HCT116 (cell line): ENCODE measurements around the gene GPX2. TPM values are rescaled to one million over a fixed set of nuclear protein-coding genes. Genes with fewer than 3 reads are reported as not detected.

Experiments
- ATAC-seq: fragments of 200-7000 bp; cut with Tn5 transposase; 2 replicates; pipeline ENCODE4 v1.9.1; 2020; ENCODE audit warnings: mild to moderate bottlenecking, moderate library complexity
- BruUV-seq: library from RNA; stranded (reverse); fragments of 400-500 nt; replicated peaks from 2 replicates; lab custom pipeline; 2021; lab: Mats Ljungman, UMichigan
- CTCF ChIA-PET: fragments of 300-600 bp; sonication (Branson Sonifier 250); formaldehyde crosslinking; loops from one replicate; lab custom pipeline; 2021; ENCODE audit warnings: antibody characterized with exemption; lab: Charles Lee
- POLR2A ChIA-PET: fragments of 300-600, 350-600 bp; sonication (Branson Sonifier 250); formaldehyde crosslinking; loops from one replicate; lab custom pipeline; 2021; ENCODE audit warnings: antibody characterized with exemption; lab: Charles Lee
- RAD21 ChIA-PET, 2 experiments: fragments of 300-600 bp; sonication (Branson Sonifier 250); formaldehyde crosslinking; loops; one replicate each; lab custom pipeline; 2023; ENCODE audit warnings: low total read pairs in 2 of 2; ENCODE audit not compliant: uncharacterized antibody in 2 of 2, unreplicated experiment in 2 of 2, low non-redundant PET in 1 of 2; lab: Charles Lee
- DNase-seq: peaks from one replicate; pipeline ENCODE4 v3.0.0-alpha.2; 2010; ENCODE audit warnings: low read depth, low spot score
- H2AFZ ChIP-seq: fragments of 200-600 bp; shearing (Covaris generic), sonication (generic); 2 replicates; pipeline ENCODE4 v1.6.1; 2017; ENCODE audit warnings: low read depth, mixed run types, mixed read lengths, antibody characterized with exemption, low read length; ENCODE audit not compliant: poor library complexity, severe bottlenecking
- H3K27ac ChIP-seq: 2 replicates; pipeline ENCODE4 v1.5.1; 2012; ENCODE audit warnings: low read depth, low read length
- H3K27me3 ChIP-seq: fragments of 200-600 bp; sonication (generic); 2 replicates; pipeline ENCODE4 v1.6.1; 2016; ENCODE audit warnings: mixed run types, low read length, mixed read lengths; ENCODE audit not compliant: insufficient read depth
- H3K36me3 ChIP-seq, 2 experiments: fragments of 200-500 bp in 1 of 2; fragments of 200-600 bp in 1 of 2; sonication (Bioruptor generic) in 1 of 2; sonication (generic) in 1 of 2; 2 replicates each; pipeline versions ENCODE4 v1.5.1 to v1.6.1; 2014 to 2016; ENCODE audit warnings: low read length in 2 of 2, inconsistent platforms in 1 of 2, mixed read lengths in 1 of 2, mixed run types in 1 of 2; ENCODE audit not compliant: insufficient read depth in 2 of 2, control insufficient read depth in 1 of 2
- H3K4me1 ChIP-seq, 2 experiments: fragments of 200-600 bp in 1 of 2; sonication (generic) in 1 of 2; 2 replicates each; pipeline versions ENCODE4 v1.5.1 to v1.6.1; 2012 to 2017; ENCODE audit warnings: low read length in 2 of 2, inconsistent platforms in 1 of 2, mild to moderate bottlenecking in 1 of 2, mixed read lengths in 1 of 2, mixed run types in 1 of 2, moderate library complexity in 1 of 2; ENCODE audit not compliant: insufficient read depth in 2 of 2, control insufficient read depth in 1 of 2
- H3K4me2 ChIP-seq: fragments of 200-600 bp; sonication (generic); 2 replicates; pipeline ENCODE4 v1.6.1; 2017; ENCODE audit warnings: mixed run types, low read length, mixed read lengths
- H3K4me3 ChIP-seq, 2 experiments: fragments of 200-600 bp in 1 of 2; sonication (generic) in 1 of 2; replicated peaks in 1 of 2; 2 replicates each; pipeline ENCODE4 v1.5.1; 2011 to 2016; ENCODE audit warnings: low read length in 2 of 2, control low read depth in 1 of 2, low read depth in 1 of 2, mild to moderate bottlenecking in 1 of 2, mixed read lengths in 1 of 2, mixed run types in 1 of 2
- H3K79me2 ChIP-seq: fragments of 200-600 bp; sonication (generic); 2 replicates; pipeline ENCODE4 v1.6.1; 2017; ENCODE audit warnings: mild to moderate bottlenecking, mixed run types, low read length, moderate library complexity, mixed read lengths; ENCODE audit not compliant: insufficient read depth
- H3K9ac ChIP-seq: fragments of 200-600 bp; sonication (generic); 2 replicates; pipeline ENCODE4 v1.6.1; 2016; ENCODE audit warnings: low read length, mixed read lengths
- H3K9me2 ChIP-seq: fragments of 200-600 bp; sonication (generic), shearing (Covaris generic); 2 replicates; pipeline ENCODE4 v1.6.1; 2017; ENCODE audit warnings: mixed run types, mild to moderate bottlenecking, moderate library complexity; ENCODE audit not compliant: insufficient read depth
- H3K9me3 ChIP-seq, 2 experiments: fragments of 200-500 bp in 1 of 2; fragments of 200-600 bp in 1 of 2; sonication (Bioruptor generic) in 1 of 2; sonication (generic) in 1 of 2; 2 replicates each; pipeline ENCODE4 v1.6.1; 2014 to 2017; ENCODE audit warnings: low read length in 2 of 2, mixed read lengths in 2 of 2, inconsistent platforms in 1 of 2, low read depth in 1 of 2, mild to moderate bottlenecking in 1 of 2, mixed run types in 1 of 2, moderate library complexity in 1 of 2; ENCODE audit not compliant: control insufficient read depth in 1 of 2, insufficient read depth in 1 of 2
- H4K20me1 ChIP-seq: fragments of 200-600 bp; sonication (generic), shearing (Covaris generic); 2 replicates; pipeline ENCODE4 v1.6.1; 2017; ENCODE audit warnings: mixed run types, mild to moderate bottlenecking, moderate library complexity; ENCODE audit not compliant: insufficient read depth
- ATF3 ChIP-seq: IDR thresholded peaks from 2 replicates; pipeline ENCODE4 v1.6.1; 2012
- CBX3 ChIP-seq: IDR thresholded peaks from 2 replicates; pipeline ENCODE4 v1.6.1; 2012; ENCODE audit warnings: low read depth
- CTCF ChIP-seq, 3 experiments: fragments of 200-600 bp in 1 of 3; sonication (generic) in 1 of 3; IDR thresholded peaks in 2 of 3; conservative IDR thresholded peaks in 1 of 3; 2 replicates each; pipeline ENCODE4 v1.5.1; 2012 to 2017; ENCODE audit warnings: low read depth in 2 of 3, low read length in 2 of 3, antibody characterized with exemption in 1 of 3, borderline replicate concordance in 1 of 3, control low read depth in 1 of 3, mild to moderate bottlenecking in 1 of 3, mixed read lengths in 1 of 3, mixed run types in 1 of 3, moderate library complexity in 1 of 3; ENCODE audit not compliant: insufficient read depth in 1 of 3
- EGR1 ChIP-seq: IDR thresholded peaks from 2 replicates; pipeline ENCODE4 v1.6.1; 2012; ENCODE audit warnings: low read depth
- EZH2 ChIP-seq: fragments of 200-600 bp; sonication (generic); IDR thresholded peaks from 2 replicates; pipeline ENCODE4 v1.6.1; 2017; ENCODE audit warnings: antibody characterized with exemption, mixed run types
- EZH2phosphoT487 ChIP-seq: fragments of 200-600 bp; IDR thresholded peaks from 2 replicates; pipeline ENCODE4 v1.6.1; 2018; ENCODE audit warnings: antibody characterized with exemption, borderline replicate concordance
- MAX ChIP-seq: IDR thresholded peaks from 2 replicates; pipeline ENCODE4 v1.6.1; 2012
- POLR2A ChIP-seq: IDR thresholded peaks from 2 replicates; pipeline ENCODE4 v1.7.0; 2011; ENCODE audit warnings: borderline replicate concordance; ENCODE audit not compliant: insufficient read depth, insufficient read length; ENCODE audit errors: extremely low read depth
- POLR2AphosphoS5 ChIP-seq: IDR thresholded peaks from 2 replicates; pipeline ENCODE4 v1.6.1; 2011; ENCODE audit warnings: mild to moderate bottlenecking, low read depth, low read length, moderate library complexity
- RAD21 ChIP-seq: IDR thresholded peaks from 2 replicates; pipeline ENCODE4 v1.6.1; 2012; ENCODE audit warnings: low read depth, mild to moderate bottlenecking
- SP1 ChIP-seq: IDR thresholded peaks from 2 replicates; pipeline ENCODE4 v1.6.1; 2012; ENCODE audit warnings: low read depth
- SRF ChIP-seq: IDR thresholded peaks from 2 replicates; pipeline ENCODE4 v1.6.1; 2012; ENCODE audit warnings: low read depth
- TCF7L2 ChIP-seq: IDR thresholded peaks from 2 replicates; pipeline ENCODE4 v1.7.0; 2011; ENCODE audit warnings: borderline replicate concordance, inconsistent platforms; ENCODE audit not compliant: insufficient read depth, insufficient read length; ENCODE audit errors: extremely low read depth
- ZFX ChIP-seq: fragments of 450-650 bp; IDR thresholded peaks from 2 replicates; pipeline ENCODE4 v1.6.1; 2017
- ZNF274 ChIP-seq: fragments of 200-500 bp; sonication (Bioruptor generic); IDR thresholded peaks from 2 replicates; pipeline ENCODE4 v1.6.1; 2014; ENCODE audit warnings: mild to moderate bottlenecking, low read depth, low read length, inconsistent platforms
- intact Hi-C: fragments of 100-400 bp; cut with micrococcal nuclease; formaldehyde crosslinking; loops from 2 replicates; pipeline ENCODE4 v1.10.0; 2022
- total RNA-seq: library from RNA; stranded (reverse); gene quantifications from one replicate; pipeline ENCODE4 v1.2.1, GENCODE V29; 2021; ENCODE audit not compliant: unreplicated experiment

Gene GPX2
- total RNA-seq, 1 experiment from 2014 or later: 0.61 TPM

GRCh38 chr14:64915797-64916196 lies 26.7 kb downstream of the GPX2 start:
- peaks cover 64% of the 10 kb centered on the region for H3K79me2 ChIP-seq
- CTCF ChIA-PET: no interaction called here
- peak overlapping the region; percentile 96 for H3K4me2 ChIP-seq
- BruUV-seq: no TSS peak
- H2AFZ ChIP-seq: no peak overlapping the region
- TF ChIP-seq EGR1 (no peak), MAX (no peak)
- intact Hi-C loops: no loop called here
- H3K9me2 ChIP-seq: no peaks in the 10 kb centered on the region
- peaks cover 8 to 16% of the 10 kb centered on the region in 2 experiments; a peak in 3 of 4 replicates for H3K4me1 ChIP-seq
- no peak overlapping the region for H3K9ac ChIP-seq
- no peak overlapping the region for H3K27ac ChIP-seq
- DNase-seq (no peak), ATAC-seq (no peak)
- no peaks in the 10 kb centered on the region for H3K36me3 ChIP-seq
- POLR2A ChIA-PET: interaction anchor here (1.6 kb wide), 1 partner anchor 8 kb away, joined by 5 read pairs; no protein-coding TSS in a partner anchor
- H4K20me1 ChIP-seq: no peaks in the 10 kb centered on the region
- peak overlapping the region in 1 of 2 experiments; percentile 81; a peak in 1 of 4 replicates for H3K4me3 ChIP-seq
- RAD21 ChIA-PET: no interaction called here
- H3K9me3 ChIP-seq: no peaks in the 10 kb centered on the region
- no peaks in the 10 kb centered on the region for H3K27me3 ChIP-seq

GRCh38 chr14:64915029-64915424 lies 27.5 kb downstream of the GPX2 start:
- no peak overlapping the region for H2AFZ ChIP-seq
- intact Hi-C loops: no loop called here
- H3K79me2 ChIP-seq: peaks cover 56% of the 10 kb centered on the region
- DNase-seq: no peak
- no peaks in the 10 kb centered on the region for H3K27me3 ChIP-seq
- H3K36me3 ChIP-seq: no peaks in the 10 kb centered on the region
- POLR2A ChIA-PET: interaction anchor here (0.7 to 1.6 kb wide), 3 partner anchors 9 to 22 kb away, joined by 3 to 5 read pairs (median 4); no protein-coding TSS in a partner anchor
- TSS peak; percentile 61 for BruUV-seq
- H3K27ac ChIP-seq: peak overlapping the region; percentile 79
- H3K4me3 ChIP-seq: peak overlapping the region; percentile 81 to 97
- H3K4me2 ChIP-seq: peak overlapping the region; percentile 96
- peaks cover 8 to 16% of the 10 kb centered on the region in 2 experiments; a peak in 3 of 4 replicates for H3K4me1 ChIP-seq
- no peak for ATAC-seq
- RAD21 ChIA-PET: no interaction called here
- peak overlapping the region; percentile 93 for H3K9ac ChIP-seq
- CTCF ChIA-PET: no interaction called here
- H4K20me1 ChIP-seq: no peaks in the 10 kb centered on the region
- TF ChIP-seq SRF (no peak), EGR1 (no peak), SP1 (no peak), MAX (no peak), TCF7L2 (no peak), EZH2phosphoT487 (no peak), ZFX (no peak), CBX3 (no peak), RAD21 (no peak), ATF3 (no peak), CTCF (IDR thresholded peaks at IDR 0.05 in 2 of 3, conservative IDR thresholded peaks at IDR 0.05 in 1 of 3; ENCODE audit: borderline replicate concordance in 1 of 3, insufficient read depth in 1 of 3, low read depth in 2 of 3, low read length in 2 of 3) (no peak), POLR2A (no peak), ZNF274 (no peak), POLR2AphosphoS5 (no peak), EZH2 (no peak)
- H3K9me2 ChIP-seq: no peaks in the 10 kb centered on the region
- no peaks in the 10 kb centered on the region for H3K9me3 ChIP-seq
